Hypothalamus (tissue), 51 donors: ENCODE data around the gene ZC3H12A.
A peak's percentile ranks its signal among the peaks of the same experiment; 100 is the strongest.

Experiments
- DNase-seq, 51 donors: peaks; one replicate each; lab custom pipeline; 2025; lab: John Stamatoyannopoulos, UW

Gene ZC3H12A

DNA sequence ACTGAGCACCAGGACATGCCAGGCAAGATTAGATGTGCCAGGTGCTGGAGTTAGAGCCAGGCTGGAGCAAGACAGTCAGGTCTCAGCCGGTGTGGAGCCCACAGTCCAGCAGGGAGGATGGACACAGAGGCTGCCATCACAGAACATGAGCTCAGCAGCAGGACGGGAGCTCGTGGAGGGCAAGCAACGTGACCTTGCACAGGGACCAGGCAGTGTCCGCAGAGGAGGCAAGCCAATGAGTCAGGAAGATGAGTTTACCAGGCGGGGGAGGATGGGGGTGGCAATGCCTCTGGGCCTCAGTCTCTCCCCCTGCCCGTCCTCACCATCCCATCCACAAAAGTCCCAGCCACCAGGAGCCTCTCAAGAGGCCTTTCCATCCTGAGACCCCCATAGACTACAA is 20.7 kb upstream of the ZC3H12A start:
- no peak for DNase-seq

DNA sequence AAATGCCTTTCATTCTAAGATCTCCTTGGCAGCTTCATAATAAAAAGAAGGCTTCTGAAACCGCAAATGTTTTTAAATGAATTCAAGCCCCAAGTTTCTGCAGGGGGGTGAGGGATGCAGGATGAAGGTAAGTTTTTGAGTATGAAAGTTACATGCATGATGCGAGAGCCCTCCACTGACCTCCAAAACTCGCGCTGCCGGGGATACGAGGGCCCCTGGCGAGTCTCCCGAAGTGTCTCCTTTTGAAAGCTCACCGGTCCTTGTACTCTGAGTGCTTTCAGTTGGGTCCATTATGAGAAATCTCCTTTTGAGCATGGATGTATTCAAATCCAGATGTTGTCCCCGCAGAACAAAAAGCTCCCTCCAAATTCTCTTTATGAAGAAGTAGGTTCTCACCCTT is 18.9 kb upstream of the ZC3H12A start:
- peak in 1 of 51 donors; percentile 39 for DNase-seq

DNA sequence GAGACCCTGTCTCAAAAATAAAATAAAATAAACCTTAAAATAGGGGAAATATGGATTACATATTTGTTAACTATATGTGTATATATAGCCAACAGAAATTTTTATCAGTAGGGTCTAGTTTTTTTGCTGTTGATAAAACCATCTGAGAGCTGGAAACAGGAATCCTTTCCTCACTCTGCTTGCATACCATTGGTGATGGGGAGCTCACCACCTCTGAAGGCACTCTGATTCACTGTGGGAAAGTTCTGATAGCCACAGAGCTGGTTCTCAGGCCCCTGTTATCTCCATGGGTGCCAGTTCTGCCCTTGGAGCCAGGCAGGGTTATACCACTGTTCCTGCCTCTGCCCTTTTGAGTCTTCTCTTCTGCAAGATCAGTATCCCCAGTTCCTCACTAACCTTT is 17.8 kb upstream of the ZC3H12A start:
- no peak for DNase-seq

DNA sequence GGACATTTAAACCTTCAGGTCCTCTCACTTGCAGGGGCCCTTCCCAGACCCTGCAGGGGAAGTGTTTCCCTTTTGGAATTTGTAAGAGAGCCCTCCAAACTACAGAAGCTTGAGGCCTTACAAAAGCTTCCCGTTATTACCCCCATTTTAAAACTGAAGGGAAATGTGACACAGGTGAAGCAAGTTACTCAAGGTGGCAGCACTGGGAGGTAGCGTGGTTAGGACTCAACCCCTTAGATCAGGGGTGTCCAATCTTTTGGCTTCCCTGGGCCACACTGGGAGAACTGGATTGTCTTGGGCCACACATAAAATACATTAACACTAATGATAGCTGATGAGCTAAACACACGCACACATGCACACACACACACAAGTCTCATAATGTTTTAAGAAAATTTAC is 15.8 kb upstream of the ZC3H12A start:
- DNase-seq: no peak

DNA sequence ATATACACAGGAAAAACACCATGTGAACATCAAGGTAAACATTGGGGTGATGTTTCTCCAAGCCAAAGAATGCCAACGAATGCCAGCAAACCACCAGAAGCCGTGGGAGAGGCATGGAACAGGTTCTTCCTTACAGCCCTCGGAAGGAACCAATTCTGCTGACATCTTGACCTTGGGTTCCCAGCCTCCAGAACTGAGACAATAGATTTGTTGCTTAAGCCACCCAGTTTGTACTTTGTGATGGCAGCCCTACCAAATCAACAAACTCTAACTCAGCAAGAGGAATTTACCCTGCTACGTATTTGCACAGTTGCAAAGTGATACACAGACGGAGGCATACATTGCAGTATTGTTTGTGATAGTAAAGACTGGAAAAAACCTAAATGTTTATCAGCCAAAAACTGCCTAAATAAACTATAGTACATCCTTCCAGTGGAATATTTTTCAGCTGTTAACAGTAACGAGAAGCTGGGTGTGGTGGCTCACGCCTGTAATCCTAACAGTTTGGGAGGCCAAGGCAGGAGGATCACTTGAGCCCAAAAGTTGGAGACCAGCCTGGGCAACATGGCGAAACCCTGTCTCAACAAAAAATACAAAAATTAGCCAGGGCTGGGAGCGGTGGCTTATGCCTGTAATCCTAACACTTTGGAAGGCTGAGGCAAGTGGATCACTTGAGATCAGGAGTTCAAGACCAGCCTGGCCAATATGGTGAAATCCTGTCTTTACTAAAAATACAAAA is 12.5 kb upstream of the ZC3H12A start:
- DNase-seq: no peak

DNA sequence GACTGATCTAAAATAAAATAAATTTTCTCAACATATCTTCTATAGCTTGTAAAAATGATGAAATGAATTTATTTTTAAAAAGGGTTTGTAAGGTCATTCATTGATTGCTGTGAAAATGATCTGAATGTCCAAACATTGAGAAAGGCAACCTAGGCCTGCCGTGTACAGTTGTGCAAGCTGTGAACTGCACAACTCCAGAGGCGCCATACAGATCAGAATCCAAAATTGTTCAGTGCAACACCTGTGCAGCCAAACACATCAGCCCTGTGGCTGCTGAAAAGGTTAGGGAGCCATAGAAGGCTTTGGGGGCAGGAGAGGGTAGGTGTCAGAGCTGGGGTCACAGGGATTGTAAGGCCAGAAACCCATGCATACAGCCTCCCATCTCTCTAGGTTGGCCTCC is 9.9 kb upstream of the ZC3H12A start:
- no peak for DNase-seq

DNA sequence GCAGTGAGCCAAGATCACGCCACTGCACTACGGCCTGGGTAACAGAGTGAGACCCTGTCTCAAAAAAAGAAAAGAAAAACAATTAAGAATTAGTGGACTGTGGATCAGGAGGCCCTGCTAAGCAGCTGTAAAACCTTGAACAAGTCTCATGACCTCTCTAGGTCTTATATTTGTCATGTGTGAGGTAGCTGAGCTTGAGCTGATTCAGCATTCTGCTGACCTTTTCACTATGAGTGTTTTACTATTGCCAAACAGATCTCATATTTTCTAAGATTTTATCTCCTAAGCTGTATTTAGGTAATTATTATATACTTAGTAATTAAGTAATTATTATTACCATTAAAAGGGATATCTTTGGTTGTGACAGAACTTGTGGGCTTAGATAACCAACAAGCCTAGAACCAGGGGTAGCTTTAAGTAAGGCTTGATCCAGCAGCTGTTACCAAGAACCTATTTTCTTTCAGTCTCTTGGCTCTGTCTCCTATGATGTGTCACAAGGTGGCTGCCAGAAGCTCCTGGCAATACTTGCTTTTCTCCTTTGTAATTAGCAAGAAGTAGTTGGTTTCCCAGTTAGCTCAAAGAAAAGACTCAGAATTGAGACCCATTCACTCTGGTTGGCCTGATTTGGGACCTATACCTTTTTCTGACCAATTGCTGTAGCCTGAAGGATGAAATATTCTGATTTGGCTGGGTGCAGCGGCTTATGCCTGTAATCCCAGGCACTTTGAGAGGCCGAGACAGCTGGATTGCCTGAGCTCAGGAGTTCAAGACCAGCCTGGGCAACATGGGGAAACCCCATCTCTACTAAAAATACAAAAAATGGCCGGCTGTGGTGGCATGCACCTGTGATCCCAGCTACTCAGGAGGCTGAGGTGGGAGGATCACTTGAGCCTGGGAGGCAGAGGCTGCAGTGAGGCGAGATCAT is 8.5 kb upstream of the ZC3H12A start:
- DNase-seq: peak in 1 of 51 donors; percentile 14

DNA sequence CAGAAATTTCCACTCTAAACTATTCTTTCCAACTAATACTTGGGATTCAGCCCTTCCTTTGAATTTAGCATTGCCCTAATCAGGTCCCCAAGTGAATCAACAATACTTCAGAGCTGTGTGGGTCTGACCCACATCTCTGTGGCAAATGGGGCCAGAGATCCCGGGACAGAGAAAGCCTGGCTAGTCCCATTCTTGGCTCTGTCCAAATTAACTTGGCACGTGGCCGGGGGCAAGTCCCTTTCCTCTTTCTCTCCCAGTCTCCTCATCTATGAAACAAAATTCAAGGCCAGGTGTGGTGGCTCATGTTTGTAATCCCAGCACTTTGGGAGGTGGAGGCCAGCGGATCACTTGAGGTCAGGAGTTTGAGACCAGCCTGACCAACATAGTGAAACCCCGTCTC is 6.3 kb upstream of the ZC3H12A start:
- DNase-seq: no peak

DNA sequence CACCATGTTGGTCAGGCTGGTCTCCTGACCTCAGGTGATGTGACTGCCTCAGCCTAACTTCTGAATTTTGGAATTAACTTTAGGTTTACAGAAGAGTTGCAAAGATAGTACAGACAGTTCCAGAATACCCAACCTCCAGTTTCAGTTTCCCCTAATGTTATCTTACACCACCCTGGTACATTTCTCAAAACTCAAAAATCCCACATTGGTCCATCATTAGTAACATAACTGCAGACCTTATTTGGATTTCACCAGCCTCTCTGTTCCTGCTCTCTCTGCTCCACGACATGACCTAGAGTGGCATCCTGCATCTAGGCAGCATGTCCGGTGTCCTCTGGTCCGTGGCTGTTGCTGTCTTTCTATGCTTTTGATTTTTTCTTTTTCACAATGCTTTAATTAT is 5.0 kb upstream of the ZC3H12A start:
- no peak for DNase-seq

DNA sequence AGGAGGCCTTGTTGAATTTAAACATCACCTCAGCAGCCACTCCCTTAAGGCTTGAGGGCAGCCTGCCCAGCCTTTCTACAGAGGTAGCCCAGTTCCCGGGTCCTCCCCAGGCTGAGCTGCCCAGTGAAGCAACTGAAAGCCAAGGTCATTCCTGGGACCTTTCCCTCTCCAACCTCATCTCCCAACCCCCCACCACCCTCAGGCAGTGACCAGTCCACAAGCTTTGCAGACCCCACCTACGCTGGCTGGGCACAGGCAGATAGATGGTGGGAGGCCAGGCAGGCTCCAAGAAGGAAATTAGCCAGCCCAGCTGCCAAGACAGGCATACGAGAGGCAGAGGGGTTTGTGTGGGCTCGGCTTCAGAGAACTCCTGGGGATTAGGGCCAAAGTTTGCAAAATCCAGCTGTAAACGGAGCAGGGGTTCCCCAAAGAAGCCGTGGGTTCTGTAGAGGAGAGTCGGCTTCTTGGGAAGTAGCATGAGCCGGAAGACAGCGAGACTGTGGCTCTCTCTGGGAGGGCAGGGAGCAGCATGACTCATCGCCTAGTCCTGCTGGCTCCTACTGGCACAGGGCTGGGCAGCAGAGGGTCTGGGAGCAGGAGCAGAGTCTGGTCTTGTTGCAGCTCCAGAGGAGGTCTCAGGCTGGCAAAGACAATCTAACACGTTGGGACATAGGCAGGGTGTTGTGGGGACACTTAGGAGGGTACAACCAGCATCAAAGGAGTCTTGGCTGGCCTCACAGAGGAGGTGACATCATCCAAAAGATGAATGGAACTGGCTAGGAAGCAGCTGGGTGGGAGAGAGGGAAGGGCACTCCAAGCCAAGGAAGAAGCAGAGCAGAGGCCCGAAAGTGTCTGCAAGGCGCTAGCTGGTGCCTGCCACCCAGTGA is 2.8 kb upstream of the ZC3H12A start:
- DNase-seq: peak in 46 of 51 donors; percentile 8 to 86 (median 64)

DNA sequence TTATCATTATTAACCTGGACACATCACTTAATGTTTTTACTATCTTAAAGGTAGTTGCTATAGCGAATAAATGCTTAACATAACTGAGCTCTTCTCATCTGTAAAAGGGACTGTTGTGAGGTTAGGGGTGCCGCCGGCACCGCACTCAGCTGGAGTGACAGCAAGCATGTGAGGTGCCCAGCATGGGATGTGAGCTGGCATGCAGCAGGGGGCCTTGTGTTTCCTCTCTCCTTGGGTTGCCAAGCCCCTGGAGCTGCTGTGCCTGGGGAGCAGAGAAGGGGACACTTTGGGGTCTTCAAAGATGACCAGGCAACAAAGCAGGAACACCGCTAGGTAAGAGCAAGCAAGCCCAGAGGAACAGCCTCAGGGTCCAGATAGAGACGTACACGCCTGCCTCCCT is 2.1 kb upstream of the ZC3H12A start:
- peak in 3 of 51 donors; percentile 15 to 24 (median 22) for DNase-seq

DNA sequence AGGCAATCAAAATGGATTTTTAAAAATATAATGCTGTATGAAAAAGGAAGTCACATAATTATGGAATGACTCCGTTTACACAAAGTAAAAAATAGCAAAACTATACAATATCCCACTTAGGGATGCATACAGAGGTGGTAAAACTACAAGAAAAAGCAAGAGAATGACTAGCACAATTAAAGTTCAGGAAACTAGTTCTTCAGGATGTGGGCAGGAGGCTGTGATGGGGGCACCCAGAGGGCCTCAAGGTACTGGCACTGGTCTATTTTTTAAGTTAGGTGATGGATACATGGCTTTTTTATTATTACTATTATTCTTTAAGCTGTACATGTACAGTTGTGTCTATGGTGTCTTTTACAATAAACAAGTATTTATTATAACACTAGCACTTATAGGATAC is 1.4 kb upstream of the ZC3H12A start:
- DNase-seq: no peak

DNA sequence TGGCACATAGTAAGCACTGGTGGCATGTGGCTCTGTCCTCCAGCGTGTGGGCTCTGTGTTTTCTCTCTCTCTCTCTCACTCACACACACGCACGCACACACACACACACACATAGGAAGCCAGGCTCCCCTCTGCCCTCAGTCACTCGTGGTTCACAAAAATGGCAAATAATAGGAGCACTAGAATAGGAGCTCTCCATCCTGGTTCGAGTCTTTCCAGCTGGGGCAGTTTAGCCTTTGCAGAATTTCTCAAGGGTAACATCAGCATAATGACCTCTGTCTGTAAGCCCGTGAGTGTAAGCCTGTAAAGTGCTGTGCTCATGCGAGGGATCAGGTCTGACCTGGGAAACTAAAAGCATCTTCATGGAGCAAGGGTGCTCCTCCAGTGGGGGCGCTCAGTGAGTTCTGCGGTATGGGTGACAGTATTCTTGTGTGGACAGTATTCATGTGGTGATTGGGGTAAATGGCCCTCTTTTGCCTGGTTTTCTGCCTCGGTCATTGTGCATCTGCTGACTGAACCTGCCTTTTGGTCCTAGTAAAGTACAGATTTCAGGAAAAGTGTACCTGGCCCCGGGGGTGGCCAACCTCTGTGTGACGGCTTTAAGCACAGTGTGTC is 842 bp upstream of the ZC3H12A start:
- peak in 2 of 51 donors; percentile 17 to 24 for DNase-seq

DNA sequence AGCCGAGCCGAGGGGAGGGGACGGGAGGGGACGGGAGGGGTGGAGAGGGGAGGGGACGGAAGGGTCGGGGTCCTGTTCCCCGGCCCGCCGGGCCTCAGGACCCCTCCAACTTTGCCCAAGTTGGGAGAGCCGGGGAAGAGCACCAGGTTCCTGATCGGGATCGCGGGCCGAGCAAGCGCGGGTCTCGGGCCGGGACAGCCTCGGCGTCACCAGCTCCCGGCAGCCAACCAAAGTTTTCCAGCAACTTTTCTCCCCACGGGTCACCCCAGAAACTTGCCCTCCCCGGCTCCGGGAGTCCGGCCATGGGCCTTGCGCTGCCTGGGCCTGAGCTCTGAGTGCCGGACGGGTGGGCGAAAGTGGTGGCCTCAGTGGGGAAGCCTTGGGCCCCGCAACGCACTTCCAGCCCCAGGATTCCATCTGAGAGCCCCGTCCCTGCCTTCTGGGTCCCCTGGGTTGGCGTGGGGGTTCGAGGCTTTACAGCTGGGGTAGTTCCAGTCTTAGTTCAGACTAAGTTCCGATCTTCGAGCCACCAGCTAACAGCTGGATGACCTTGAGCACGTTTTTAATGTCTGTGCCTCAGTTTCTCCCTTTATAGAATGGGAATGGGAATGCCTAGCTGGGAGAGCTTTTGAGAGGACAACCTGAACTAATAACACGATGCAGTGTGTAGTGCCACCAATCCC is 458 bp downstream of the ZC3H12A start:
- DNase-seq: peak in 2 of 51 donors; percentile 41 to 64

DNA sequence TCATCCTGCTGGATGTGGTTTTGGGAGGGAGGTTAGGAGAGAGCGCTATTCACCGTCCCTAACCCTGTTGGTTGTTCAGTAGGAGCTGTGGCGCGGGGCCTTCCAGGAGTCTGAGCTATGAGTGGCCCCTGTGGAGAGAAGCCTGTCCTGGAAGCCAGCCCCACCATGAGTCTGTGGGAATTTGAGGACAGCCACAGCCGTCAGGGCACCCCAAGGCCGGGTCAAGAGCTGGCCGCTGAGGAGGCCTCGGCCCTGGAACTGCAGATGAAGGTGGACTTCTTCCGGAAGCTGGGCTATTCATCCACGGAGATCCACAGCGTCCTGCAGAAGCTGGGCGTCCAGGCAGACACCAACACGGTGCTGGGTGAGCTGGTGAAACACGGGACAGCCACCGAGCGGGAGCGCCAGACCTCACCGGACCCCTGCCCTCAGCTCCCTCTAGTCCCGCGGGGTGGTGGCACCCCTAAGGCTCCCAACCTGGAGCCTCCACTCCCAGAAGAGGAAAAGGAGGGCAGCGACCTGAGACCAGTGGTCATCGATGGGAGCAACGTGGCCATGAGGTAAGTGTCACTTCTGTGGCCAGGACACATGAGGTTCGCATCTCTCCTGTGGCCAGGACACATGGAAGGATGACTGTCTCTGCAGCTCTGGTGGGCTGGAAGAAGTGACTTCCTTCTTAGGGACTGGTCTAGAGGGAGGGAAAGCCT is 1.2 kb downstream of the ZC3H12A start:
- DNase-seq: no peak

DNA sequence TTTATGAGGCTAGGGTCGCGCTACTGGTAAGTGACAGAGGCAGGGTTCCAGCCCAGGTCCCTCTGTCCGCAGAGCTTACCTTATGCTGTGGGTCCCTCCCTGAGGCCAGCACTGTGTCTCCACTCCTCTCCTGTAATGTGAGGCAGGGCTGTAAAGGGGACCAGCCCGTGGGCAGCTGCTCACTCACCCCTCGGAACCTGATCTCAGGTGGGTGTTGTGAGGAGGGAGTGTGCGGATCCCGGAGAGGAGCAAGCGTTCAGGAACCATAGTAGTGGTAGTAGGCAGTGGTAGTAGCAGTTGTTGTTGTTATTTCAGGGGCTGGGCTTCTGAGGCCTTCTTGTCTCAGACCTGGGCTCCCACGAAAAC is 1.7 kb downstream of the ZC3H12A start:
- DNase-seq: no peak

DNA sequence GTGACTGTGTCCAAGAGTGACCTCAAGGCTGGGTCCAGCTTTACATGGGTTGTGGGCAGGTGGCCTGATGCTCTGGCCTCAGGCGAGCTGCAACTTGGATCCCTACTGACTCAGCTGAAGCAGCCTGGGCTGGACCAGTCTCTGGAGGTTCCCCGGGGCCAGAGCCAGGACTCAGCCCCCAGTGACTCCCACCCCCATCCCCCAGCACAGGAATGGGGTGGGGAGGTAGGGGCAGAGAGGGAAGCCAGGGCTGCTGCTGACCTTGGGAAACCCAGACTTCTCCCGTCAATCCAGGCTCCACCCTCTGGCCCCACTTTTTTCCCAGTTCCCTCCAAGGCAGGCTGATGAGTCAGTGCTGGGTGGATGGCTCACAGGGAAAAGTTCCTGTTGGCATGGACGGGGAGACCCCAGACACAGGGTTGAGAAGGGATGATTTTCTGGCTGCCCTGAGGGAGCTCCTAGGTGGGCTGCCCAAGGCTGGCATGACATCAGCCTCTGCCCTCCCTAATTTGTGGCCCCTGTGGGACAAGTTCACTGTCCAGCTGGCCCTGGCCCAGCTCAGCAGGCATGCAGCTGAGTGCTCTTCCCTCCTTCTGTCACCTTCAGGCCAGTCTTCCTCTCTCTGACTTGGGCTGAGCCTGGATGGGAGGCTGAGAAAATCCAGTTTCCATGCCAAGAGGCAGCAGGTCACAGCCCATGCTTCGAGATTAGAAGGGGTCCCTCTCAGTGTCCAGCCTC is 2.2 kb downstream of the ZC3H12A start:
- DNase-seq: peak in 16 of 51 donors; percentile 7 to 76 (median 46)

DNA sequence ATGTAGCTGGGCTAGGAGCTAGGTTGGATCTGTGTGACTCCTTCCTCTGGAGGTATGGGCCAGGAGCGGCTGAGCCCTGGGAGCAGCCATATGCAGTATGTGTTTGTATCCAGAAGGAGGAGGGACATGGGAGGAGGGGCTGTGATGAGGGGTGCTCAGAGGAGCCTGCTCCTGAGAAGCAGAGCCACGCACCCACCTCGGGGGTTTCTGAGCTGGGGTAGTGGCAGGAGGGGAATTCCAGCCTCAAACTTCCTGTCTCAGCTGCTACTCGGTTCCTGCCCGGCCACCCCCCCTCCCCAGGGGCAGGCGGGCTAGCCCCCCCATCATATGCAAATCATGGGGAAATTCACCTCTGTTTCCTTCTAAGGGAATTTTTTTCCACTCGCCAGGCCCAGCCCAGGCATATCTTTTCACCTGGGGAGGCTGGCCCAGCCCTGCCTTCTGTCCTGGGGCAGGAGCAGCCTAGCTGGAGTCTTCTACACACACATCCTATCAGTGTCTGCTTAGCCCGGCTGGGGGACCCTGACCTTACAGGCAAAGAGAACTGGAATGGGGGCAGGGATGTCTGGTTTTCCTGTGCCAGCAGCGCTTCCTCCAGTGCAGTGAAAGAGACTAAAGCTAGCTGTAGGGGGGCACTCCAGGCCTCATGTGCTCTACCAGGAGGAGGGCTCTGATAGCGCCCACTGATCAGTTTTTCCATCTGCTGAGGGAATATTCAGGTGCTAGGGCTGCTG is 3.0 kb downstream of the ZC3H12A start:
- DNase-seq: peak in 2 of 51 donors; percentile 18 to 48
